HFF-Myc (cell line): ENCODE results near the gene BICD2.
"Not testable (repeated sequence)": the region's sequence is repeated elsewhere in the genome, so short reads cannot be mapped to it uniquely, and the experiment has no call there.

Experiments used
- DNase-seq: peaks from one replicate; pipeline ENCODE4 v3.0.0-alpha.2; 2011; ENCODE audit warnings: low read depth; ENCODE audit errors: extremely low read depth
- H3K4me3 ChIP-seq: replicated peaks from 2 replicates; pipeline ENCODE4 v1.5.1; 2011; ENCODE audit warnings: low read depth, mild to moderate bottlenecking, control low read depth, low read length
- TF ChIP-seq, protein P1 (sequence below): IDR thresholded peaks from 2 replicates; pipeline ENCODE4 v1.5.1; 2012; ENCODE audit warnings: mild to moderate bottlenecking, low read depth, low read length, control low read depth; ENCODE audit errors: missing control alignments

The BICD2 gene

DNA sequence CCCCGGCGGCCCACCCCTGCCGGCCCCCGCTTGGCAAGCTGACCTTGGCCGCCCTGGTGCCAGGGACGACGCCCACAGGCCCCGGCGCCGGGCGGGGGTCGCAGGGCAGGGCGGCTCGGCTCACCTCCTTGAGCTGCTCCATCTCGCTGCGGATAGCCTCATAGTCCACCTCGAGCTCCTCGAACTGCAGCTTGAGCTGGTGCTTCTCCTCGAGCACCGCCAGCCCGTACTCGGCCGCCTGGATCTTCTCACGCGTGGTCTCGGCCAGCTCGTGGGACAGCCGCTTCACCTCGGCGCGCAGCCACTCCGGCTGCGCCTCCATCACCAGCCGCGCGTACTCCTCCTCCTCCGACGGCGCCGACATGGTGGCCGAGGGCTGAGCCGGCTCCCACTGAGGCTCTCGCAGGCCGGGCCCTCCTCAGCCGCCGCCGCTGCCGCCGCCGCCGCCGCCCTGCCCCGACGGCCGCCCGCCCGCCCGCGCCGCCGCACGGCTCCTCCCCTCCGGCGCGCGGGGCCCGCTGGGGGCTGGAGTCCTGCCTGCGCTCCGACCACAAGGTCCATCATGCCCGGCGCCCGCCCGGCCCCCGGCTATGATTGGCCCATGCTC, at the start of gene BICD2:
BICD2 (minus strand) TSS at position 453 of the 607 bp plus-strand sequence; CDS start at position 364, 89 bp downstream.
- peak within 1 kb of the TSS; percentile 84 for H3K4me3 ChIP-seq
- TF ChIP-seq, protein P1, sequence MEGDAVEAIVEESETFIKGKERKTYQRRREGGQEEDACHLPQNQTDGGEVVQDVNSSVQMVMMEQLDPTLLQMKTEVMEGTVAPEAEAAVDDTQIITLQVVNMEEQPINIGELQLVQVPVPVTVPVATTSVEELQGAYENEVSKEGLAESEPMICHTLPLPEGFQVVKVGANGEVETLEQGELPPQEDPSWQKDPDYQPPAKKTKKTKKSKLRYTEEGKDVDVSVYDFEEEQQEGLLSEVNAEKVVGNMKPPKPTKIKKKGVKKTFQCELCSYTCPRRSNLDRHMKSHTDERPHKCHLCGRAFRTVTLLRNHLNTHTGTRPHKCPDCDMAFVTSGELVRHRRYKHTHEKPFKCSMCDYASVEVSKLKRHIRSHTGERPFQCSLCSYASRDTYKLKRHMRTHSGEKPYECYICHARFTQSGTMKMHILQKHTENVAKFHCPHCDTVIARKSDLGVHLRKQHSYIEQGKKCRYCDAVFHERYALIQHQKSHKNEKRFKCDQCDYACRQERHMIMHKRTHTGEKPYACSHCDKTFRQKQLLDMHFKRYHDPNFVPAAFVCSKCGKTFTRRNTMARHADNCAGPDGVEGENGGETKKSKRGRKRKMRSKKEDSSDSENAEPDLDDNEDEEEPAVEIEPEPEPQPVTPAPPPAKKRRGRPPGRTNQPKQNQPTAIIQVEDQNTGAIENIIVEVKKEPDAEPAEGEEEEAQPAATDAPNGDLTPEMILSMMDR = no peak
- no peak for DNase-seq

- not testable (repeated sequence) for DNase-seq, H3K4me3 ChIP-seq
Observed at GRCh38 chr9:92809629-92810326, 45.1 kb upstream of the BICD2 start.

DNA sequence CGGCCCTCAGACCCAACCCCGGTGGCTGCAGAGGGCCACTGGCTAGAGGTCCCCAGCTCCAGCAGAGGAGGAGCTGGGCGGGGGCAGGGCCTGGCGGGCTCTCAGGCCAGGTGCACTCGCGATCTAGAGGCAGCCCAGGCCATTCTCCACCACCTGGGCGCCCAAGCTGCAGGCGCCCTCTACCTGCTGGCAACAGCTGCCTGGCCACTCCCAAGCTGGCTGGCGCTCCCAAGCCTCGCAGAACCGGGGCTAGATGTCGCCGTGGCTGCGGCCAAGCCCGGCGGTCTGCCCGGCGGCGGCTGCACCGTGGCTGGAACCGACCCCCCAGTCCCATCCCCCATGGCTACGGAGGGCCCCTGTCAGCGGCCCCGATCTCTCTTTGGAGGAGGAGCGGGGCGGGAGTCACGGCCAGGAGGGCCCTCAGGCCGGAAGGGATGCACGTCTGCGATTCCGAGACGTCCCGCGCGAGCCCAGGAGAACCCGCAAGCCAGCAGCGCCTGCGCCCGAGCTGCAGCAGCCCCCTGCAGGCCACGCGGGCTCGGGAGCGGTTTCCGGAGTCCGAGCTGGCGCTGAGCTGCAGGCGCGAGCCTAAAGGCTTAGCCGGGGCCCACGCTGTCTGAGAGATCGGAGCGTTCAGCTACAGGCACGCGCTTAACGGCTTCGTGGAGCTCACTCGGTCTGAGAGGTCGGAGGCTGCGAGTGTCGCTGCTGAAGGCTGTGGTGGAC, 44.3 kb upstream of the BICD2 start:
- H3K4me3 ChIP-seq = peak overlapping the region; percentile 13; the same call in 1 of the 2 replicates
- DNase-seq = no peak

GRCh38 chr9:92807757-92808725, 43.4 kb upstream of the BICD2 start:
- no peak overlapping the region for H3K4me3 ChIP-seq
- TF ChIP-seq, protein P1 = no peak

More for the DNA sequence above, 44.3 kb upstream of the BICD2 start:
- TF ChIP-seq, protein P1 = peak; percentile 23

GRCh38 chr9:92807031-92807756, 42.6 kb upstream of the BICD2 start:
- TF ChIP-seq, protein P1 = no peak
- DNase-seq = no peak
- no peak overlapping the region for H3K4me3 ChIP-seq

More at GRCh38 chr9:92807757-92808725, 43.4 kb upstream of the BICD2 start:
- no peak for DNase-seq

- no peak for DNase-seq
- TF ChIP-seq, protein P1 = no peak
- H3K4me3 ChIP-seq = no peak overlapping the region
Observed at GRCh38 chr9:92804727-92805126, 40.1 kb upstream of the BICD2 start.
